HG03196 (cell line): ENCODE data around the gene CUL3.

Source experiments
- ATAC-seq: cut with Tn5 transposase; IDR thresholded peaks from one replicate; pipeline ENCODE4 v1.9.1; 2021; ENCODE audit not compliant: unreplicated experiment

Gene CUL3

DNA sequence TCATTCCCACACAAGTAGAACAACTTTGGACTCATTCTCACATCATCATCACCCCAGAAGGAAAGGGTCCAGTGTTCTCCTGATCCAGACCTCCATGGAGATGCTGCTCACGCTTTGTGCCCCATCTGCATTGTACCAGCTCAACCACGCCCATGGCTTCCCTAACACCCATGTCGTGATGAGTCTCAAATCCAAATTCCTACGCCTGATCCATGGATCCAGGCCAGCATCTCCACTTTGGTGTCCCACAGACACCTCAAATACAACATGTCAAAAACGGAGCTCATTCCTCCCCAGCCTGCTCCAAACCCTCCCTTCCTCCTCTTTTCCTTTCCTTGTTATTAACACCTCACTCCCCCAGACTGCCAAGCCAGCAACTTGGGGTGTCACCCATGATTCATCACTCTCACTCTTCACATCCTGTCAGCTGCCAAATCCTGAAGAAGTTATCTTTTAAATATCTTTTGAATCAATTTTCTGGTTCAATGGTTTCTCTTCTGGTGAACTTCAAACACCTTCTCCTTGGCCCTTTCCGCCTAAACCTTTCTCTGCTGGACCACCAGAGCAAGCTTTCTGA lies 153.1 kb downstream of the CUL3 start:
- ATAC-seq = no peak

DNA sequence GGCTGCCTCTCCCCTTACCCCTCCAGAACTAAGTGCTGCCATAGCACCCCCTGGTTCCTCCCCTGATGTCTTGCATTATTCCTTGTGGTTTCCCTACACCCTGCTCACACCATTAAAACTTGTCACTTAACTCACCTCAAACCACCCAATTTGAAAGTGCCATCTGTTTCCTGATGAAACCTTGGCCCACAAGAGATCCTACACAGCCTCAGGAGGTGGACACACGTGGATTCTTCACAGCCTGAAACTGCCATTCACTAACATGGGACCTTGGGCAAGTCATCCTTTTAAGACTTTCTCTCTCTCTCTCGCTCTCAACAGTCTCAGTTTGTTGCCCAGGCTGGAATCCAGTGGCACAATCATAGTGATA lies 155.7 kb downstream of the CUL3 start:
- ATAC-seq = no peak

DNA sequence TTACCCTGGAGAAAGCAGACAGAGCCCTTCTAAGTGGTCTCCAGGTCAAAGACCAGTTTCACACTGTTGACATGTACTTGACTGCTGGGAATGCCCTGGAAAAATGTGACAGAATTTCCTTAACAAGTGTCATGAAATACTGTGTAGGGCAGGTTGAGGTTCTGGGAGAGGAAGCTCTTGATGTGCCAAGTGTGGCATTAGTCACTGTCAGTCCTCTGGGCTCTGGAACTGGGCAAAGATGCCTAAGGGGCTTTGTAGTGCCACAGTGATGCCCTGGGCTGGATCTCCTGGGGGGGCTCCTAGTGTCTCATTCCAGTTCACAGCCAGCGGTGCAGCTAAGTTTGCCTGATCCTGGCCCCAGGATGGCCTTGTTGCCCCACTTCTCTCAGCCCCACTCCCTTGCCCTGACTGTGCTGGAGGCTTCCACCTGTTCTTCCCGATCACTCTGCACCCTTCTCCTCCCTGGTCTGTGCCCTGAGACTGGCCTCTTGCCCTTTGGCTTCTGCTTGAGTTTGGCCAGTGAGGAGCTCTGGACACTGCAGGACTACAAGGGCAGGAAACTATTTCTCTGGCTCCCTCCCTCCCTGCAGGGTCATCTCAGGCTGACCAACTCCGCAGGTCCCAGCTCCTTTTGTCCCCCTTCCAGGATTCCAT lies 156.2 kb downstream of the CUL3 start:
- no peak for ATAC-seq

DNA sequence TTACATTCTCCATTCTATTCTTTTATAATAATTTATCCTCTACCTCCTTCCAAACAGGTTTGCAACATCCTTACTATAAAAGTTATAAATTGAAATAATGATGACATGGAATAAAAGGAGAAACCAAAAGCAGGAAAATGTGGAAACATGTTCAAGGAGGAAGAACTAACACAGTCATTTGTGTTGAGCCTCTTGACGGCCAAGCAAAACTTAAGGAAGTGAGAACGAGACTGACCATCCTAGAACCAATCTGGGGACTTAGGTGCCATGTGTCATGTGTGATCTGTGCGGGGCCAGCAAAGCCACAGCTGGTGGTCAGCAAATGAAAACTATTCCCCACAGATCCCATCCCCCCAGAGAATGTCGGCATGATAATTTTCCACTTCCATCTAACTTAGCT lies 157.7 kb downstream of the CUL3 start:
- no peak for ATAC-seq

DNA sequence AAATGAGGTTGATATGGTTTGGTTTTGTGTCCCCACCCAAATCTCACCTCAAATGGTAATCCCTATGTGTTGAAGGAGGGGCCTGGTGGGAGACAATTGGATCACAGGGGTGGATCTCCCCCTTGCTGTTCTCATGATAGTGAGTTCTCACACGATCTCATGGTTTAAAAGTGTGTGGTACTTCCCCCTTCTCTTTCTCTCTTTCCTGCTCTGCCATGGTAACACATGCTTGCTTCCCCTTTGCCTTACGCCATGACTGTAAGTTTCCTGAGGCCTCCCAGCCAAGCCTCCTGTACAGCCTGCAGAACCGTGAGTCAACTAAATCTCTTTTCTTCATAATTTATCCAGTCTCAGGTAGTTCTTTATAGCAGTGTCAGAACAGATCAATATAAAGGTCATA lies 158.5 kb downstream of the CUL3 start:
- no peak for ATAC-seq

DNA sequence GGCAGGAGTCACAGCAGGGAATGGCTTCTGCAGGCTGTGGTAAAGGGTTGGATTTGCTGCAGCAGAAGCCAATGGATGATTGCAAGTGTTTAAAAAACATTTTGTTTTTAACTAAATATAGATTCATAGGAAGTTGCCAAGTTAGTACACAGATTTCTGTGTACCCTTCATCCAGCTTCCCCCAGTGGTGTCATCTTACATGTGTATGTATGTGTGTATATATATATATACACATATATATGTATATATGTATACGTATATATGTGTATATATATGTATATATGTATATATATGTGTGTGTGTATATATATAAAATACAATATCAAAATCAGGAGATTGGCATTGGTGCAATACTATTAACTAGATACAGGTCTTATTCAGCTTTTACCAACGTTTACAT lies 164.1 kb downstream of the CUL3 start:
- ATAC-seq = no peak
